ENCODE results near the gene TM4SF1.

DNA sequence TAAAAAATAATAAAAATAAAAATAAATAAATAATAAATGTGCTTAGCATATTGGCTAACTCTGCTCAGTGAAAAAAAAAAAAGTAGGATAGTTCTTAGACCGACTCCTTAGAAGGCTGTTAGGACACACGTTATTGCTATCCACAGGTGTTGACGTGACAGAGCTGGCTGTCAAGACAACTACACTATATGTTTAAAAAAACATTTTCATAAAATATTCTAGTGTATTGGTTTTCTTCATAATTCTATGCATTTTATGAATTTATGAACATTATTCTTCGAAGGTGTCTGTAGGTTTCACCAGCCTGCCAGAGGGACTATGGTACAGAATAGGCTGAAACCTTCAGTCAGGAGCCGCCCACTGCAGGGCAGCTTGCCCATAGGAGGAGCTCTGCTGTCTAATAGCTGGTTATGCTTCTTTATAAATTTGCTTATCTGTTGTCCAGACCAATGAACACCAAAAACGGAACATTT is 9.2 kb downstream of the TM4SF1 start:
- TF ChIP-seq, protein P1, sequence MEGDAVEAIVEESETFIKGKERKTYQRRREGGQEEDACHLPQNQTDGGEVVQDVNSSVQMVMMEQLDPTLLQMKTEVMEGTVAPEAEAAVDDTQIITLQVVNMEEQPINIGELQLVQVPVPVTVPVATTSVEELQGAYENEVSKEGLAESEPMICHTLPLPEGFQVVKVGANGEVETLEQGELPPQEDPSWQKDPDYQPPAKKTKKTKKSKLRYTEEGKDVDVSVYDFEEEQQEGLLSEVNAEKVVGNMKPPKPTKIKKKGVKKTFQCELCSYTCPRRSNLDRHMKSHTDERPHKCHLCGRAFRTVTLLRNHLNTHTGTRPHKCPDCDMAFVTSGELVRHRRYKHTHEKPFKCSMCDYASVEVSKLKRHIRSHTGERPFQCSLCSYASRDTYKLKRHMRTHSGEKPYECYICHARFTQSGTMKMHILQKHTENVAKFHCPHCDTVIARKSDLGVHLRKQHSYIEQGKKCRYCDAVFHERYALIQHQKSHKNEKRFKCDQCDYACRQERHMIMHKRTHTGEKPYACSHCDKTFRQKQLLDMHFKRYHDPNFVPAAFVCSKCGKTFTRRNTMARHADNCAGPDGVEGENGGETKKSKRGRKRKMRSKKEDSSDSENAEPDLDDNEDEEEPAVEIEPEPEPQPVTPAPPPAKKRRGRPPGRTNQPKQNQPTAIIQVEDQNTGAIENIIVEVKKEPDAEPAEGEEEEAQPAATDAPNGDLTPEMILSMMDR (IDR thresholded peaks at IDR 0.05), result no peak
- TF ChIP-seq POLR2A (IDR thresholded peaks at IDR 0.05) (no peak), EP300 (IDR thresholded peaks at IDR 0.05) (no peak)

Data from suprapubic skin (tissue), 3 donors.